Measurements from ENCODE around the gene FADS6.

The FADS6 gene

GRCh38 chr17:74920642-74921025 is 27.2 kb upstream of the FADS6 start:
- TF ChIP-seq BACH2 (CRISPR knock-in tag; IDR thresholded peaks at IDR 0.05; ENCODE audit: borderline replicate concordance) (no peak), TOX (CRISPR knock-in tag; IDR thresholded peaks at IDR 0.05; ENCODE audit: borderline replicate concordance) (no peak), CSRNP3 (CRISPR knock-in tag; IDR thresholded peaks at IDR 0.05) (no peak)
- ATAC-seq, result no peak

- no peak for TF ChIP-seq PATZ1 (CRISPR knock-in tag; IDR thresholded peaks at IDR 0.05; ENCODE audit: borderline replicate concordance)
- TF ChIP-seq ZC3H10 (CRISPR knock-in tag; IDR thresholded peaks at IDR 0.05), result no peak
- TF ChIP-seq GLIS3 (CRISPR knock-in tag; IDR thresholded peaks at IDR 0.05), result no peak
- TF ChIP-seq ZFP3 (CRISPR knock-in tag; IDR thresholded peaks at IDR 0.05), result no peak
- TF ChIP-seq SNAI2 (CRISPR knock-in tag; IDR thresholded peaks at IDR 0.05), result no peak
- no peak for TF ChIP-seq TCF4 (CRISPR knock-in tag; IDR thresholded peaks at IDR 0.05; ENCODE audit: borderline replicate concordance)
- TF ChIP-seq CSDC2 (CRISPR knock-in tag; IDR thresholded peaks at IDR 0.05), result no peak
- TF ChIP-seq POU6F1 (CRISPR knock-in tag; IDR thresholded peaks at IDR 0.05; ENCODE audit: borderline replicate concordance, low read depth), result no peak
- no peak for TF ChIP-seq ARNTL (CRISPR knock-in tag; IDR thresholded peaks at IDR 0.05; ENCODE audit: borderline replicate concordance, low read depth)
- TF ChIP-seq ZNF8 (CRISPR knock-in tag; IDR thresholded peaks at IDR 0.05), result no peak
- no peak for TF ChIP-seq ZNF70 (CRISPR knock-in tag; IDR thresholded peaks at IDR 0.05)
- TF ChIP-seq RARB (CRISPR knock-in tag; IDR thresholded peaks at IDR 0.05), result no peak
- no peak for TF ChIP-seq OSR1 (CRISPR knock-in tag; IDR thresholded peaks at IDR 0.05)
- no peak for TF ChIP-seq ZFP30 (CRISPR knock-in tag; IDR thresholded peaks at IDR 0.05)
- no peak for TF ChIP-seq TOX (CRISPR knock-in tag; IDR thresholded peaks at IDR 0.05; ENCODE audit: borderline replicate concordance)
- TF ChIP-seq CREB5 (CRISPR knock-in tag; IDR thresholded peaks at IDR 0.05; ENCODE audit: low read depth), result no peak
- no peak for ATAC-seq
Observed at GRCh38 chr17:74920306-74920620, 26.8 kb upstream of the FADS6 start.

GRCh38 chr17:74919440-74920305 is 26.2 kb upstream of the FADS6 start:
- no peak for ATAC-seq

More at GRCh38 chr17:74919440-74920305, 26.2 kb upstream of the FADS6 start:
- no peak for TF ChIP-seq OSR1 (CRISPR knock-in tag; IDR thresholded peaks at IDR 0.05)
- TF ChIP-seq PPARA (CRISPR knock-in tag; IDR thresholded peaks at IDR 0.05; ENCODE audit: borderline replicate concordance), result no peak
- TF ChIP-seq ZNF565 (CRISPR knock-in tag; conservative IDR thresholded peaks at IDR 0.05; ENCODE audit: low read depth), result no peak
- TF ChIP-seq ZFP30 (CRISPR knock-in tag; IDR thresholded peaks at IDR 0.05), result no peak
- no peak for TF ChIP-seq POU6F1 (CRISPR knock-in tag; IDR thresholded peaks at IDR 0.05; ENCODE audit: borderline replicate concordance, low read depth)
- no peak for TF ChIP-seq ZC3H10 (CRISPR knock-in tag; IDR thresholded peaks at IDR 0.05)
- no peak for TF ChIP-seq PATZ1 (CRISPR knock-in tag; IDR thresholded peaks at IDR 0.05; ENCODE audit: borderline replicate concordance)
- no peak for TF ChIP-seq ZNF8 (CRISPR knock-in tag; IDR thresholded peaks at IDR 0.05)
- TF ChIP-seq CREB5 (CRISPR knock-in tag; IDR thresholded peaks at IDR 0.05; ENCODE audit: low read depth), result no peak

All from SK-N-SH treated with all-trans-retinoic acid at 6 μM for 48 hours (cell line).